Measurements from ENCODE around the gene PLA2G12A. TPM values are rescaled to one million over a fixed set of nuclear protein-coding genes. Genes with fewer than 3 reads are reported as not detected.

Gene PLA2G12A
- total RNA-seq, 2 experiments from 2014 or later: 9.6 to 10.5 TPM

- ATAC-seq (ENCODE audit: poor library complexity) (peak; percentile 14), DNase-seq (peak in 4 of 14 experiments; percentile 11 to 34 (median 26))
- H3K4me3 ChIP-seq (ENCODE audit: low read length): peak overlapping the region; percentile 80
- H3K4me1 ChIP-seq (ENCODE audit: insufficient read depth, low read length): peaks cover 33% of the 10 kb centered on the region
- no peaks in the 10 kb centered on the region for H3K9me3 ChIP-seq (ENCODE audit: control insufficient read depth in 1 of 2, insufficient read depth in 1 of 2, low read length in 2 of 2)
- H3K4me1 Mint-ChIP-seq (ENCODE audit: low read depth): peaks cover 58% of the 10 kb centered on the region
- POLR2A ChIA-PET: interaction anchor here (0.5 to 8.2 kb wide), 15 partner anchors 11 to 1982 kb away, joined by 3 to 46 read pairs (median 3); partner anchors contain the start of genes GAR1, MCUB and PAPSS1
- H3K36me3 Mint-ChIP-seq (ENCODE audit: low read depth): peaks cover 44% of the 10 kb centered on the region
- no peaks in the 10 kb centered on the region for H3K27me3 ChIP-seq (ENCODE audit: control insufficient read depth in 1 of 2, insufficient read depth in 2 of 2, low read length in 2 of 2)
- peak overlapping the region; percentile 97 for H3K4me3 Mint-ChIP-seq
- CTCF ChIA-PET: interaction anchor here (0.6 to 2.0 kb wide), 5 partner anchors 9 to 270 kb away, joined by 3 to 13 read pairs (median 3); partner anchors contain the start of gene PLA2G12A
- H3K27ac ChIP-seq (ENCODE audit: low read depth in 1 of 2, low read length in 2 of 2): peak overlapping the region in 1 of 2 donors; percentile 1
- peak overlapping the region; percentile 96 for H3K27ac Mint-ChIP-seq
- H3K36me3 ChIP-seq (ENCODE audit: insufficient read depth, low read length): peaks cover 8% of the 10 kb centered on the region
- no peaks in the 10 kb centered on the region for H3K9me3 Mint-ChIP-seq
- TF ChIP-seq CTCF (IDR thresholded peaks at IDR 0.05): no peak
- no peaks in the 10 kb centered on the region for H3K27me3 Mint-ChIP-seq
- intact Hi-C loops (cut with DNase I, micrococcal nuclease): loop anchor here (1.0 to 10.0 kb wide), 5 partner anchors 113 to 269 kb away; partner anchors contain the start of genes GAR1 (in 1 of the 2), MCUB (in 1 of the 2) and SEC24B (in 1 of the 2)
Measured at GRCh38 chr4:109701566-109702410, 28.1 kb downstream of the PLA2G12A start.

DNA sequence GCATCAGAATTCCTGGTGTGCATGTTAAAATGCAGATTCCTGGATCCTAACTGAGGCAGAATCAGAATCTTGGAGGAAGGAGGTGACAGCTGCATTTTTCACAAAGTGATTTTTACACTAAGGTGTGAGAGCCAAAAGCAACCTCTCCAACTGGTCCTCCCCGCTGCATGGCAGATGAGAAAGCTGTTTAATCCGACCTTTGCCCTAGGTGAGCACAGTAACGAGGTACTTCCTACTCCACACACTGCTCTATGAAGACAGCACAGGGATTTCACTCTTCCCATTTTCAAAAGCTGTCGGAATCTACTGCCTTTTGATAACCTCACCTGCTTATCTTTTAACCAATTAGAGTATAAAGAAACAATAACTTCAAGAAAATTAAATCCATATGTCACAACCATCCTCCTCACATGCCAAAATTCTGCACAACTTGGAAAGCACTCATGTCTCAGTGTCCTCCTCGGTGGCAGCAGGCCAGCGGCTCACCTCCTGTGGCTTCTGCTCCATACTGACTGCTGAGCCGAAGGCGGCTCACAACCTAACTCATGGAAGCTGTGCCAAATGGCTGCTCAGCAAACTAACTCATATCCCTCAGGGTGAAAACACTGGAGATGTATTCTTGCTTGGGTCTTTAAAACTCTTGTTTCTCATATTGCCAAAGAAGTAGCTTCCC lies 30.2 kb downstream of the PLA2G12A start:
- Mint-ChIP-seq H3K27ac (peak overlapping the region; percentile 96), H3K4me1 (ENCODE audit: low read depth) (peaks cover 67% of the 10 kb centered on the region), H3K27me3 (no peaks in the 10 kb centered on the region), H3K36me3 (ENCODE audit: low read depth) (peaks cover 56% of the 10 kb centered on the region), H3K9me3 (no peaks in the 10 kb centered on the region), H3K4me3 (peak overlapping the region; percentile 11)
- H3K27me3 ChIP-seq (ENCODE audit: control insufficient read depth in 1 of 2, insufficient read depth in 2 of 2, low read length in 2 of 2): no peaks in the 10 kb centered on the region
- TF ChIP-seq CTCF (IDR thresholded peaks at IDR 0.05): no peak
- H3K27ac ChIP-seq (ENCODE audit: low read depth in 1 of 2, low read length in 2 of 2): peak overlapping the region in 1 of 2 donors; percentile 14
- CTCF ChIA-PET: interaction anchor here (0.6 to 1.2 kb wide), 2 partner anchors 36 to 266 kb away, joined by 3 to 6 read pairs; partner anchors contain the start of gene SEC24B
- H3K9me3 ChIP-seq (ENCODE audit: control insufficient read depth in 1 of 2, insufficient read depth in 1 of 2, low read length in 2 of 2): no peaks in the 10 kb centered on the region
- DNase-seq: no peak
- H3K4me3 ChIP-seq (ENCODE audit: low read length): no peak overlapping the region
- peaks cover 14% of the 10 kb centered on the region for H3K36me3 ChIP-seq (ENCODE audit: insufficient read depth, low read length)
- ATAC-seq (ENCODE audit: poor library complexity): no peak
- intact Hi-C loops (cut with DNase I, micrococcal nuclease): loop anchor here (5.0 to 10.0 kb wide), 2 partner anchors 115 to 267 kb away; partner anchors contain the start of genes GAR1 (in 1 of the 2) and SEC24B (in 1 of the 2)
- peaks cover 33% of the 10 kb centered on the region for H3K4me1 ChIP-seq (ENCODE audit: insufficient read depth, low read length)
- POLR2A ChIA-PET: interaction anchor here (1.2 to 8.2 kb wide), 8 partner anchors 9 to 267 kb away, joined by 3 to 46 read pairs (median 4); partner anchors contain the start of gene MCUB

GRCh38 chr4:109698656-109699055 lies 31.2 kb downstream of the PLA2G12A start:
- CTCF ChIA-PET: interaction anchor here (1.6 kb wide), 1 partner anchor 265 kb away, joined by 4 read pairs; no protein-coding TSS in a partner anchor

More at GRCh38 chr4:109698656-109699055, 31.2 kb downstream of the PLA2G12A start:
- H3K4me1 ChIP-seq (ENCODE audit: insufficient read depth, low read length): peaks cover 28% of the 10 kb centered on the region
- H3K9me3 Mint-ChIP-seq: no peaks in the 10 kb centered on the region
- ATAC-seq (ENCODE audit: poor library complexity): no peak
- intact Hi-C loops (cut with DNase I, micrococcal nuclease): no loop called here
- no peaks in the 10 kb centered on the region for H3K9me3 ChIP-seq (ENCODE audit: control insufficient read depth in 1 of 2, insufficient read depth in 1 of 2, low read length in 2 of 2)
- H3K27ac Mint-ChIP-seq: peak overlapping the region; percentile 96
- H3K27me3 ChIP-seq (ENCODE audit: control insufficient read depth in 1 of 2, insufficient read depth in 2 of 2, low read length in 2 of 2): no peaks in the 10 kb centered on the region
- TF ChIP-seq CTCF (IDR thresholded peaks at IDR 0.05): no peak
- no peak for DNase-seq
- POLR2A ChIA-PET: interaction anchor here (1.3 to 8.2 kb wide), 2 partner anchors 32 to 139 kb away, joined by 3 to 46 read pairs; partner anchors contain the start of gene MCUB
- no peak overlapping the region for H3K4me3 Mint-ChIP-seq
- no peaks in the 10 kb centered on the region for H3K27me3 Mint-ChIP-seq
- peaks cover 20% of the 10 kb centered on the region for H3K36me3 ChIP-seq (ENCODE audit: insufficient read depth, low read length)
- no peak overlapping the region for H3K4me3 ChIP-seq (ENCODE audit: low read length)
- peaks cover 67% of the 10 kb centered on the region for H3K4me1 Mint-ChIP-seq (ENCODE audit: low read depth)
- no peak overlapping the region for H3K27ac ChIP-seq (ENCODE audit: low read depth in 1 of 2, low read length in 2 of 2)
- H3K36me3 Mint-ChIP-seq (ENCODE audit: low read depth): peaks cover 67% of the 10 kb centered on the region

Data from CD4-positive, alpha-beta T cell (primary cell).